GM21619 (cell line): ENCODE measurements around the gene ITGA2B.
"Not testable (repeated sequence)": the region's sequence is repeated elsewhere in the genome, so short reads cannot be mapped to it uniquely, and the experiment has no call there.

Experiments used
- ATAC-seq: cut with Tn5 transposase; IDR thresholded peaks from one replicate; pipeline ENCODE4 v1.9.1; 2021; ENCODE audit not compliant: unreplicated experiment

The ITGA2B gene

GRCh38 chr17:44352828-44353671 is 36.4 kb downstream of the ITGA2B start:
- no peak for ATAC-seq

- ATAC-seq, result no peak
Measured at GRCh38 chr17:44351961-44352827, 37.3 kb downstream of the ITGA2B start.

GRCh38 chr17:44351464-44351863 is 38.0 kb downstream of the ITGA2B start:
- no peak for ATAC-seq

DNA sequence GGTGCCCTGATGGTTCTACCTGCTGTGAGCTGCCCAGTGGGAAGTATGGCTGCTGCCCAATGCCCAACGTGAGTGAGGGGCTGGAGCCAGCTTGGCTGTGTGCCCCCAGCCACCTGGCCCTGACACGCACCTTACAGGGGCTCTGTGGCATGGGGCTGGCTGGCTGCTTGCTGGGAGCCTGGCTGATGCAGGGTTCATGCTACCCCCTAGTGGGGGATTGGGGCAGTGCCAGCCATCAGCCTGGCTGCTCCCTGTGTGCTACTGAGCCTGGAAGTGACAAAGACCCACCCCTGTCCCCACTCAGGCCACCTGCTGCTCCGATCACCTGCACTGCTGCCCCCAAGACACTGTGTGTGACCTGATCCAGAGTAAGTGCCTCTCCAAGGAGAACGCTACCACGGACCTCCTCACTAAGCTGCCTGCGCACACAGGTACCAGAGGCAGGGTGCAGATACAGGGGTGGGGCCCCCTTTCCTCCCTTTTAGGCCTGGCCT is 38.7 kb downstream of the ITGA2B start:
- ATAC-seq, result no peak

DNA sequence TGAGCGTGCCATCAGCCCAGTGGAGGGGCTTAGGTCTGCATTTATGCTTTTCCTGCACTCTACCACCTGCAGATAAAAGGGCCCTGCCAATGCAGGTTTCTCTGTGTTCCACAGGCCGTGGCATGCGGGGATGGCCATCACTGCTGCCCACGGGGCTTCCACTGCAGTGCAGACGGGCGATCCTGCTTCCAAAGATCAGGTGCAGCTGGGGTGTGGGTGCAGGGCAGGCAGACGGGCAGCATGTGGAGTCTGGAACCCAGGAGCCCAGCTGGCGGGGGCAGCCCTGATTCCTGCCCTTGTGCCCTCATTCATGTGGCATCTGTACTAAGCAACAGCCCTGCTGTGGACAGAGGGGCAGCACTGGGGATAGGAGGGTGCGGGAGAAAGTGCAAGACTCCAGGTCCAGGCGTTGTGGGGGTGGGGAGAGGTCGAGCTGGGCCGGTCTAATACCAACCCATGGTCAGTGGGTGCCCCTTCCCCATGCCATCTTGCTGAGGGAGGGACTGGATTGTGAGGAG is 39.8 kb downstream of the ITGA2B start:
- no peak for ATAC-seq

DNA sequence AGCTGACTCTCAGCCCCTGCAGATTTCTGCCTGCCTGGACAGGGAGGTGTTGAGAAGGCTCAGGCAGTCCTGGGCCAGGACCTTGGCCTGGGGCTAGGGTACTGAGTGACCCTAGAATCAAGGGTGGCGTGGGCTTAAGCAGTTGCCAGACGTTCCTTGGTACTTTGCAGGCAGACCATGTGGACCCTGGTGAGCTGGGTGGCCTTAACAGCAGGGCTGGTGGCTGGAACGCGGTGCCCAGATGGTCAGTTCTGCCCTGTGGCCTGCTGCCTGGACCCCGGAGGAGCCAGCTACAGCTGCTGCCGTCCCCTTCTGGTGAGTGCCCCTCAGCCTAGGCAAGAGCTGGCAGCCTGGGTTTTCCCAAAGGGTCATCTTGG is 40.5 kb downstream of the ITGA2B start:
- ATAC-seq, result no peak

DNA sequence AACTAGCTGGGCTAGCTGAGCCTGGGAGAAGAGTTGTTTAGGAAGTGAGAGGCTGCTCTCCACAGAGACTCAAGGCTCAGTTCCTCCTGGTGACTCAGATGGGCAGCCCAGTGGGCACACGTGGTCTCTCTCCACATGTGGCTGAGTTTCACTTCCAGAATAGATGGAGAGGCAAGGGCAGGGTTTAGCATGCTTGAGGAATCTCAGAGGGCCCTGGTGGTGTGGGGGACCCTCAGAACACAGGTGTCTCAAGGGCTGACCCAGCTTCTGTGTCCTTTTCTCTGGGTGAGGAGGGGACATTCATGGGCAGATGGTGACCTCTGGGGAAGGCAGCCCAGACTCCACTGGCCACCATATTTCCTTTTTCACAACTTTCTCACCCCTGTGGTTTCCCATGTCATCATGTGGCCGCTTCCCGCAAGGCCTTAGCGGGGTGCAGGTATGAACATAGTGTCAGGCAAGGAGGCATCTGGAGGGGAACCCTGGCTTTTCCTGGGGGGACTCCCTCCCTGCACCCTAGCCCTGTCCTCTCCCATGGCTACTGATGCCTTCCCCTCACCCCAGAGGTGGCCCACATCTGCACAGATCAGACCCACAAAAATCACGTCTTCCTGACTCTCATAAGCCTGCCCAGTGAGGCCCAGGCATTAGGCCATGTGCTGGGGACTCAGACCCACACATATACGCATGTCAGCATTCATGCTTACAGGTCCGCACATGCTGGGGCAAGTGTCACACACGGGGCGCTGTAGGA is 41.0 kb downstream of the ITGA2B start:
- peak; percentile 44 for ATAC-seq

DNA sequence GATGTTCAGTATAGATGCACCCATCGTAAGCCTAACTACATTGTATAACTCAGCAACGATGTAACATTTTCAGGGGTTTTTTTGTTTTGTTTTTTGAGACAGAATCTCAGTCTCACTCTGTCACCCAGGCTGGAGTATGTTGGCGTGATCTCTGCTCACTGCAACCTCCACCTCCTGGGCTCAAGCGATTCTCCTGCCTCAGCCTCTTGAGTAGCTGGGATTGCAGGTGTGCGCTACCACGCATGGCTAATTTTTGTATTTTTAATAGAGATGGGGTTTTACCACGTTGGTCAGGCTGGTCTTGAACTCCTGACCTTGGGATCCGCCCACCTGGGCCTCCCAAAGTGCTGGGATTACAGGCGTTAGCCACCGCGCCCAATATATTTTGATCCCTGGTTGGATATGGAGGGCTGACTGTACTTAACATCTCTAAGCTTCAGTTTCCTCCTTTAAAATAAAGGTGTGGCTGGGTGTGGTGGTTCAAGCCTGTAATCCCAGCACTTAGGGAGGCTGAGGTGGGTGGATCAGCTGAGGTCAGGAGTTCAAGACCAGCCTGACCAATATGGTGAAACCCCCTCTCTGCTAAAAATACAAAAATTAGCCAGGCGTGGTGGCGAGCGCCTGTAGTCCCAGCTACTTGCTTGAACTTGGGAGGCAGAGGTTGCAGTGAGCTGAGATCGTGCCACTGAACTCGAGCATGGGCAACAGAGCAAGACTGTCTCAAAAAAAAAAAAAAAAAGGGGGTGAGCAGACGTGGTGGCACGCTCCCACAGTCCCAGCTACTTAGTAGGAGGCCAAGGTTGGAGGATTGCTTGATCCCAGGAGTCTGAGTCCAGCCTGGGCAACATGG is 42.0 kb downstream of the ITGA2B start:
- not testable (repeated sequence) for ATAC-seq

DNA sequence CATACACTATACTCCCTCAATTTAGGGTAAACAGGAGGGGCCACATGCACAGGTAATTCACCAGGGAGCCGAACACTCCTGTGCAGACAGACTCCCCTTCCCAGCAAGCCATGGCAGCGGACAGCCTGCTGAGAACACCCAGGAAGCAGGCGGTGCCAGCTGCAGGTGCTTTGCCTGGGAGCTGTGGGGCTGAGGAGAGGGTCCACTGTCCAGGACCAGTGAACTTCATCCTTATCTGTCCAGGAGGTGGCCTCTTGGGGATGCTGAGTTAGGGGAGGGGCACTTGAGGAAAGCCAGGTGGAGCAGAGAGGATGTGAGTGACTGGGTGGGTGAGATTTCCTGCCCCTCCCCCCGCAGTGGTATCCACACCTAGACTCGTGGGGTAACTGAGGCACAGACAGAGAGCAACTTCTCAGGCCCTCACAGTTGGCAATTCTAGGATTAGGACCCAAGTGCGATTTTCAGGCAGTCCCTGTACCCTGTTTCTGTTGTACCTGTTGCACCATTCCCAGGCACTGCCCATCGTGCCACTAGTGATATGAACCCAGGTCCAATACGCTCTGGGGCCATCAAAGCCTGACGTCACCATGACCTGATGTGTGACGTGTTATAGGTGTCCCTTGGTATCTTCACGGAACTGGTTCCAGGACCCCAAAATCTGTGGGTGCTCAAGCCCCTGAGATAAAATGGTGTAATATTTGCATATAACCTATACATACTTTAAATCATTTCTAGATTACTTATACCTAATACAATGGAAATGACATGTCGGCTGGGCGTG is 43.2 kb downstream of the ITGA2B start:
- no peak for ATAC-seq

GRCh38 chr17:44345454-44346026 is 43.9 kb downstream of the ITGA2B start:
- ATAC-seq, result no peak

DNA sequence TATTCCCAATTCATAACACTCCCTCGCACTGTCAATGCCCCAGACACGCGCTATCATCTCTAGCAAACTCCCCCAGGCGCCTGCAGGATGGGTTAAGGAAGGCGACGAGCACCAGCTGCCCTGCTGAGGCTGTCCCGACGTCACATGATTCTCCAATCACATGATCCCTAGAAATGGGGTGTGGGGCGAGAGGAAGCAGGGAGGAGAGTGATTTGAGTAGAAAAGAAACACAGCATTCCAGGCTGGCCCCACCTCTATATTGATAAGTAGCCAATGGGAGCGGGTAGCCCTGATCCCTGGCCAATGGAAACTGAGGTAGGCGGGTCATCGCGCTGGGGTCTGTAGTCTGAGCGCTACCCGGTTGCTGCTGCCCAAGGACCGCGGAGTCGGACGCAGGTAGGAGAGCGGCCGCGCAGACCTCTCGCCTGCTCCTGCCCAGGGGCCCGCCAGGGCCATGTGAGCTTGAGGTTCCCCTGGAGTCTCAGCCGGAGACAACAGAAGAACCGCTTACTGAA is 44.5 kb downstream of the ITGA2B start, which contains the start of gene GRN:
TSS of gene GRN (plus strand) at position 364 of the 515 bp plus-strand sequence. CDS start 3,863 bp downstream, outside the sequence.
- ATAC-seq, result peak; percentile 56

- ATAC-seq, result no peak
Measured at GRCh38 chr17:44343510-44344209, 45.8 kb downstream of the ITGA2B start.

DNA sequence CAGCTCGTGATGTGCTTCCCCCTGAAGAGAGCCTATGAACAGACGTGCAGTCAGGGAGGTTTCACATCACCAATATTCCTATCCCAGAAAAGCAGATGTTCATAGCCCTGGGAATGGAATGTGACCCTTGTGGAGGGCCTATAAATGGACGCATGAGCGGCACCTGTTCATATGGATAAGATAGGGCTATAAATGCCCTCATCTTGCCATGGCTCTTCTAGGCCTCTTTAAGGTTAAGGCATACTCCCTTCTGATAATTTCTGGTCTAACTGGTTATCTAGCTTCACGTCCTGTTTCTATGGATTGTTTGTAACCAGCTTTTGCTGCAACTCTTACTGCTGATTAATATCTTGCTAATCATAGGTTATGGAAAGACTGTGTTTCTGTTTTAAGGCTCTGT is 48.9 kb downstream of the ITGA2B start:
- not testable (repeated sequence) for ATAC-seq

- no peak for ATAC-seq
Measured at GRCh38 chr17:44338702-44339101, 50.7 kb downstream of the ITGA2B start.

DNA sequence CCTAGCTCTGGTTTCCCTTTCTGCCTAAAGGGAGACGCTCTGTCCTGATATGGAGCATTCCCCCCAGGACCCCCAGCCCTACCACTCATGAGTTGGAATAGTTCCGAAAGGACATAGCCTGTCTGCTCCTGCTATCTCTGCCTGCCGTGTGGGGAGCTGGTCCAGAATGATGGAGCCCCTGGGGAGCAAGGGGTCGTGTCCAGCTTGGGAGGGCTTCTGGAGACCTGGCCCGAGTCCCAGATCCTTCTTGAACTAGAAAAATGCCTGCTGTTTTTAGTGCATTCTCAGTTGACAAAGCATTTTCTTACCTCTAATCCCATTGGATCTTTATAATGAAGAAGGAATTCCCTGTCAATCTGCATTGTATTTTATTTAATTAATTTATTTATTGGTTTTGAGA is 53.5 kb downstream of the ITGA2B start:
- no peak for ATAC-seq

GRCh38 chr17:44335564-44335963 is 53.9 kb downstream of the ITGA2B start:
- no peak for ATAC-seq

DNA sequence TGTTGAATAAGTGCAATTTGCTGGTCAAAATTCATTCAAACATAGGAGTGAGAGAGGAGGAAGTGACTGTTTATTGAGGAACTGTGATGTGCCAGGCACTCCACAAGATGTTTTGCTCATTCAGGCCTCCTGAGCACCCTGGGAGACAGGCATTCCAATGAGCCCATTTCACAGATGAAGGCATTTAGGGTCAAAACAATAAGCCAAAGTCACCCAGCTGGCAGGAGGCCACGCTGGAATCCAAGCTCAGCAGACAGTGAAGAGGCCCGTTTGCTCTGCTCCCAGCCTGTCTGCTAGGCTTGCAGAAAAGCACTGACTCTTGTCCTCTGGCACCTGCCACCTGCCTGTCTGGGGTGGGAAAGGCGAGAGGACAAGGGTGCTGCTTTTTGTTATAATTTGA is 54.7 kb downstream of the ITGA2B start:
- ATAC-seq, result no peak

- no peak for ATAC-seq
Measured at GRCh38 chr17:44334315-44334714, 55.1 kb downstream of the ITGA2B start.
